ENCODE measurements around the gene SLCO3A1. TPM values are rescaled to one million over a fixed set of nuclear protein-coding genes. Genes with fewer than 3 reads are reported as not detected.

SLCO3A1 gene
- 8.0 TPM for total RNA-seq

DNA sequence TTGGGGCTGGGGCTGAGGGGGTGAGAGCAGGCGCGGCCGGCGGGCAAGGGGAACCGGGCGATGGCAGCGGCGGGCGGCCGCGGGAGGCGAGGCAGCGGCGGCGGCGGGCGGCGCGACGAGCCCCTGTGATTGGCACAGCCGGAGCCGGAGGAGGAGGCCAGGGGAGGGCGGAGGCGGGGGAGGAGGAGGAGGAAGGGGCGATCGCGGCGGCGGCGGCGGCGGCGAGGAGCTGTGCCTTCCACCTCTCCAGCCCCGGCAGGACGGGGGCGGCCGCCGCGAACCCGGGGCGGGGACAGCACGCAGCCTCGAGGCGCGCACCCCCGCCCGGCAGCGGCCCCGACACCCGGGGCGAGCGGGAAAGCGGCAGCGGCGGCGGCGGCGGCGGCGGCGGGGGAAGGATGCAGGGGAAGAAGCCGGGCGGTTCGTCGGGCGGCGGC, at the start of gene SLCO3A1:
Gene SLCO3A1 (plus strand): TSS at position 198 of the 437 bp plus-strand sequence.

